ENCODE measurements around the gene AFAP1L2. TPM values are rescaled to one million over a fixed set of nuclear protein-coding genes. Genes with fewer than 3 reads are reported as not detected.

AFAP1L2 gene
- not detected in 2 replicates for total RNA-seq (2021)
- percentile 6 among the genes with signal in this experiment for Bru-seq, nascent RNA
- percentile 3 among the genes with signal in this experiment for BruChase-seq, experiment 1, labeled RNA remaining after a 2-hour chase
- BruChase-seq, experiment 2, labeled RNA remaining after a 6-hour chase: percentile 2 among the genes with signal in this experiment
- long read RNA-seq: 0 reads

DNA sequence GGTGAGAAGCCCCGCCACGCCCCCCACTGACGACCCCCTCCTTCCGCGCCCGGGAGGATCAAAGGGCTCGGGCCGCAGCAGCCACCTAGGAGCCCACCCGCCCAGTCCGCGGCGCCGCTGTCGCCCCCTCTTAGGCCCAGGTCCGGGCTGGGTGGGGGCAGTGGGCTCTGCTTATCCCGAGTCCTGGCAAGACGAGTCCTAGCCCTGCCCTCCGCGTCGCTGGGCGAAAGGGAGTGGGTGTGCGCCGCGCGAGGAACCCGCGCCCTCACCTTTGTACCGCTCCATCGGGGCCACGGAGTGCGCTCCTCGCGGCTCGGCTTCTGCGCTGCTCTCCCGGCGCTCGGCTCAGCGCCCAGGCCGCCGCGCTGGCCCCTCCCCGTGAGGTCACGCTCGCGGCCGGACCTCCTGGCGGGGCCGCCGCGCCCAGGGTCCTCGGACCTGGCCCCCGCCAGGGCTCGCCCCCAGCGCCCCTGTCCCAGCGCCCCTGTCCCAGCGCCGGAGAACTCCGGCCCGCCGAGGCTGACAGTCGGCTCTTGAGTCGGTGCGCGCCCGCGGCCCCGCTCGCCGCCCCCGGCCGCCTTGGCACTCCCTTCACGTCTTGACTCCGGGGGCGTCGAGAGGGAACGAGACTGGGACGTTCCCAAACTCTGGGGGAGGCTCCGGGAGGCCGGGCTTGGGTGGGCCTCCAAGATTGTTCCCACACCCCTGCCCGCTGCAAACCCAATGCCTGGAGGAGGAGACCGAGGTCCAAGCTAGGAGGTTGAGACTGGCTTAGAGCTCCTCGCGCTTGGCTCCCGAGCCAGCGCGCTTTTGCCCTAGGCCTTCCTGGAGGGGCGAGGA is at the start of gene AFAP1L2:
TSS of gene AFAP1L2 (minus strand) at position 332 of the 840 bp plus-strand sequence. CDS start at position 285, 47 bp downstream.
- TF ChIP-seq CTCF (conservative IDR thresholded peaks at IDR 0.05; ENCODE audit: low read depth, low read length) (no peak), EZH2 (IDR thresholded peaks at IDR 0.05; ENCODE audit: borderline replicate concordance, low read depth, low read length, poor library complexity, severe bottlenecking) (peak; percentile 82)
- CTCF ChIA-PET: no interaction called here
- peak within 1 kb of the TSS; percentile 21 for H3K4me3 ChIP-seq (ENCODE audit: low read depth, low read length, poor library complexity, severe bottlenecking)
- no peak for DNase-seq (ENCODE audit: low spot score)
- no TSS peak for BruUV-seq (replicated peaks)
- H3K27me3 ChIP-seq (replicated peaks; ENCODE audit: insufficient read depth, low read depth, low read length, poor library complexity): peaks cover 68% of the 10 kb centered on the region
- H3K36me3 ChIP-seq (ENCODE audit: insufficient read depth, low read length, poor library complexity, severe bottlenecking): no peaks in the 10 kb centered on the region
- H3K4me1 ChIP-seq (ENCODE audit: insufficient read depth, low read length, poor library complexity, severe bottlenecking): no peaks in the 10 kb centered on the region
- intact Hi-C loops (cut with micrococcal nuclease; ENCODE audit: unreplicated experiment): no loop called here
- POLR2A ChIA-PET (ENCODE audit: low non-redundant PET): no interaction called here
- H3K9me3 ChIP-seq (ENCODE audit: low read depth, low read length, poor library complexity, severe bottlenecking): no peaks in the 10 kb centered on the region
- no peak within 1 kb of the TSS for H3K27ac ChIP-seq (ENCODE audit: low read depth, low read length, poor library complexity, severe bottlenecking)

- BruUV-seq (replicated peaks): no TSS peak
- no peak for DNase-seq (ENCODE audit: low spot score)
- no peak overlapping the region for H3K4me3 ChIP-seq (ENCODE audit: low read depth, low read length, poor library complexity, severe bottlenecking)
These were observed 49.3 kb upstream of the AFAP1L2 start for GRCh38 chr10:114453576-114453975.

GRCh38 chr10:114448897-114449296 is 44.6 kb upstream of the AFAP1L2 start:
- Histone ChIP-seq H3K27me3 (replicated peaks; ENCODE audit: insufficient read depth, low read depth, low read length, poor library complexity) (no peaks in the 10 kb centered on the region), H3K9me3 (ENCODE audit: low read depth, low read length, poor library complexity, severe bottlenecking) (no peaks in the 10 kb centered on the region), H3K4me1 (ENCODE audit: insufficient read depth, low read length, poor library complexity, severe bottlenecking) (no peaks in the 10 kb centered on the region), H3K36me3 (ENCODE audit: insufficient read depth, low read length, poor library complexity, severe bottlenecking) (no peaks in the 10 kb centered on the region), H3K27ac (ENCODE audit: low read depth, low read length, poor library complexity, severe bottlenecking) (no peak overlapping the region), H3K4me3 (ENCODE audit: low read depth, low read length, poor library complexity, severe bottlenecking) (no peak overlapping the region)
- BruUV-seq (replicated peaks): no TSS peak
- ChIA-PET POLR2A (ENCODE audit: low non-redundant PET) (no interaction called here), CTCF (no interaction called here)
- no peak for DNase-seq (ENCODE audit: low spot score)
- TF ChIP-seq CTCF (conservative IDR thresholded peaks at IDR 0.05; ENCODE audit: low read depth, low read length) (no peak), EZH2 (IDR thresholded peaks at IDR 0.05; ENCODE audit: borderline replicate concordance, low read depth, low read length, poor library complexity, severe bottlenecking) (no peak)
- intact Hi-C loops (cut with micrococcal nuclease; ENCODE audit: unreplicated experiment): no loop called here

More at GRCh38 chr10:114453576-114453975, 49.3 kb upstream of the AFAP1L2 start:
- H3K9me3 ChIP-seq (ENCODE audit: low read depth, low read length, poor library complexity, severe bottlenecking): no peaks in the 10 kb centered on the region
- ChIA-PET POLR2A (ENCODE audit: low non-redundant PET) (no interaction called here), CTCF (no interaction called here)
- H3K4me1 ChIP-seq (ENCODE audit: insufficient read depth, low read length, poor library complexity, severe bottlenecking): no peaks in the 10 kb centered on the region
- no peaks in the 10 kb centered on the region for H3K36me3 ChIP-seq (ENCODE audit: insufficient read depth, low read length, poor library complexity, severe bottlenecking)
- intact Hi-C loops (cut with micrococcal nuclease; ENCODE audit: unreplicated experiment): no loop called here
- no peaks in the 10 kb centered on the region for H3K27me3 ChIP-seq (replicated peaks; ENCODE audit: insufficient read depth, low read depth, low read length, poor library complexity)
- TF ChIP-seq CTCF (conservative IDR thresholded peaks at IDR 0.05; ENCODE audit: low read depth, low read length) (no peak), EZH2 (IDR thresholded peaks at IDR 0.05; ENCODE audit: borderline replicate concordance, low read depth, low read length, poor library complexity, severe bottlenecking) (no peak)
- no peak overlapping the region for H3K27ac ChIP-seq (ENCODE audit: low read depth, low read length, poor library complexity, severe bottlenecking)

Measured in A673 (cell line).